ENCODE results near the gene E4F1. TPM values are rescaled to one million over a fixed set of nuclear protein-coding genes. Genes with fewer than 3 reads are reported as not detected.

E4F1 gene
- total and polyA plus RNA-seq, 2 of the 13 experiments (the other 11 are each of a cell fraction or from before 2014, with no cell fraction given) = 13.8 to 19.5 TPM

GRCh38 chr16:2226245-2226793 lies 2.9 kb downstream of the E4F1 start (continued):
- peak; percentile 90 for TF ChIP-seq RBM22 (optimal IDR thresholded peaks at IDR 0.05; ENCODE audit: low read length)
- TF ChIP-seq HOXA7 (CRISPR knock-in tag; IDR thresholded peaks at IDR 0.05) = no peak
- no peak for TF ChIP-seq ZNF367 (CRISPR knock-in tag; IDR thresholded peaks at IDR 0.05; ENCODE audit: borderline replicate concordance)
- peak; percentile 79 for TF ChIP-seq NCOA2 (CRISPR knock-in tag; IDR thresholded peaks at IDR 0.05)
- TF ChIP-seq SNAPC2 (CRISPR knock-in tag; IDR thresholded peaks at IDR 0.05) = no peak
- TF ChIP-seq CENPX (CRISPR knock-in tag; IDR thresholded peaks at IDR 0.05) = no peak
- no peak for TF ChIP-seq TOPORS (CRISPR knock-in tag; IDR thresholded peaks at IDR 0.05)
- TF ChIP-seq ZNF660 (CRISPR knock-in tag; IDR thresholded peaks at IDR 0.05; ENCODE audit: borderline replicate concordance, low read depth) = no peak
- TF ChIP-seq RORA (CRISPR knock-in tag; IDR thresholded peaks at IDR 0.05) = no peak
- TF ChIP-seq PHF20 (CRISPR knock-in tag; IDR thresholded peaks at IDR 0.05) = no peak
- no peak; the same call in 1 of the 2 replicates for TF ChIP-seq NRL (CRISPR knock-in tag; IDR thresholded peaks at IDR 0.05; ENCODE audit: borderline replicate concordance)
- TF ChIP-seq GATAD2A (CRISPR knock-in tag; IDR thresholded peaks at IDR 0.05) = peak; percentile 83
- TF ChIP-seq, protein P1, sequence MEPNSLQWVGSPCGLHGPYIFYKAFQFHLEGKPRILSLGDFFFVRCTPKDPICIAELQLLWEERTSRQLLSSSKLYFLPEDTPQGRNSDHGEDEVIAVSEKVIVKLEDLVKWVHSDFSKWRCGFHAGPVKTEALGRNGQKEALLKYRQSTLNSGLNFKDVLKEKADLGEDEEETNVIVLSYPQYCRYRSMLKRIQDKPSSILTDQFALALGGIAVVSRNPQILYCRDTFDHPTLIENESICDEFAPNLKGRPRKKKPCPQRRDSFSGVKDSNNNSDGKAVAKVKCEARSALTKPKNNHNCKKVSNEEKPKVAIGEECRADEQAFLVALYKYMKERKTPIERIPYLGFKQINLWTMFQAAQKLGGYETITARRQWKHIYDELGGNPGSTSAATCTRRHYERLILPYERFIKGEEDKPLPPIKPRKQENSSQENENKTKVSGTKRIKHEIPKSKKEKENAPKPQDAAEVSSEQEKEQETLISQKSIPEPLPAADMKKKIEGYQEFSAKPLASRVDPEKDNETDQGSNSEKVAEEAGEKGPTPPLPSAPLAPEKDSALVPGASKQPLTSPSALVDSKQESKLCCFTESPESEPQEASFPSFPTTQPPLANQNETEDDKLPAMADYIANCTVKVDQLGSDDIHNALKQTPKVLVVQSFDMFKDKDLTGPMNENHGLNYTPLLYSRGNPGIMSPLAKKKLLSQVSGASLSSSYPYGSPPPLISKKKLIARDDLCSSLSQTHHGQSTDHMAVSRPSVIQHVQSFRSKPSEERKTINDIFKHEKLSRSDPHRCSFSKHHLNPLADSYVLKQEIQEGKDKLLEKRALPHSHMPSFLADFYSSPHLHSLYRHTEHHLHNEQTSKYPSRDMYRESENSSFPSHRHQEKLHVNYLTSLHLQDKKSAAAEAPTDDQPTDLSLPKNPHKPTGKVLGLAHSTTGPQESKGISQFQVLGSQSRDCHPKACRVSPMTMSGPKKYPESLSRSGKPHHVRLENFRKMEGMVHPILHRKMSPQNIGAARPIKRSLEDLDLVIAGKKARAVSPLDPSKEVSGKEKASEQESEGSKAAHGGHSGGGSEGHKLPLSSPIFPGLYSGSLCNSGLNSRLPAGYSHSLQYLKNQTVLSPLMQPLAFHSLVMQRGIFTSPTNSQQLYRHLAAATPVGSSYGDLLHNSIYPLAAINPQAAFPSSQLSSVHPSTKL (CRISPR knock-in tag; IDR thresholded peaks at IDR 0.05) = peak; percentile 83
- TF ChIP-seq NPAS2 (CRISPR knock-in tag; IDR thresholded peaks at IDR 0.05; ENCODE audit: borderline replicate concordance) = no peak
- TF ChIP-seq RELA (CRISPR knock-in tag; IDR thresholded peaks at IDR 0.05) = no peak
- TF ChIP-seq RXRA (CRISPR knock-in tag; IDR thresholded peaks at IDR 0.05) = peak; percentile 93
- TF ChIP-seq ZNF354B (CRISPR knock-in tag; IDR thresholded peaks at IDR 0.05) = no peak
- TF ChIP-seq ZNF883 (CRISPR knock-in tag; IDR thresholded peaks at IDR 0.05; ENCODE audit: not compliant biosample characterization) = no peak
- TF ChIP-seq IRX3 (CRISPR knock-in tag; IDR thresholded peaks at IDR 0.05; ENCODE audit: borderline replicate concordance, low read depth) = no peak
- TF ChIP-seq TAF1 (CRISPR knock-in tag; IDR thresholded peaks at IDR 0.05) = no peak
- no peak for TF ChIP-seq ZNF225 (CRISPR knock-in tag; IDR thresholded peaks at IDR 0.05)
- TF ChIP-seq HMG20A (CRISPR knock-in tag; IDR thresholded peaks at IDR 0.05; ENCODE audit: borderline replicate concordance) = peak; percentile 88
- TF ChIP-seq ZNF552 (CRISPR knock-in tag; IDR thresholded peaks at IDR 0.05; ENCODE audit: borderline replicate concordance) = no peak
- TF ChIP-seq GTF3A (CRISPR knock-in tag; conservative IDR thresholded peaks at IDR 0.05) = no peak
- no peak for TF ChIP-seq SALL2 (CRISPR knock-in tag; IDR thresholded peaks at IDR 0.05)
- TF ChIP-seq ZIK1 (CRISPR knock-in tag; IDR thresholded peaks at IDR 0.05; ENCODE audit: borderline replicate concordance, low read depth) = no peak
- TF ChIP-seq, protein P2, sequence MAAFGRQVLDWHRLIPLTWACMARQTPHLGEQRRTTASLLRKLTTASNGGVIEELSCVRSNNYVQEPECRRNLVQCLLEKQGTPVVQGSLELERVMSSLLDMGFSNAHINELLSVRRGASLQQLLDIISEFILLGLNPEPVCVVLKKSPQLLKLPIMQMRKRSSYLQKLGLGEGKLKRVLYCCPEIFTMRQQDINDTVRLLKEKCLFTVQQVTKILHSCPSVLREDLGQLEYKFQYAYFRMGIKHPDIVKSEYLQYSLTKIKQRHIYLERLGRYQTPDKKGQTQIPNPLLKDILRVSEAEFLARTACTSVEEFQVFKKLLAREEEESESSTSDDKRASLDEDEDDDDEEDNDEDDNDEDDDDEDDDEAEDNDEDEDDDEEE (CRISPR knock-in tag; IDR thresholded peaks at IDR 0.05) = no peak
- peak; percentile 96 for TF ChIP-seq FOXA3 (CRISPR knock-in tag; IDR thresholded peaks at IDR 0.05)
